ENCODE results near the gene SS18. TPM values are rescaled to one million over a fixed set of nuclear protein-coding genes. Genes with fewer than 3 reads are reported as not detected.

Gene SS18
- total and polyA plus RNA-seq, 2 of the 13 experiments (the other 11 are each of a cell fraction or from before 2014, with no cell fraction given): 49.2 to 82.7 TPM

GRCh38 chr18:26089293-26090129 is 902 bp downstream of the SS18 start:
- H3K9me3 ChIP-seq (ENCODE audit: low read length): no peaks in the 10 kb centered on the region
- peak overlapping the region; percentile 85 for H3K27ac ChIP-seq (ENCODE audit: extremely low read length, insufficient read depth, low read length)
- in situ Hi-C loops (cut with HindIII; ENCODE audit: extremely low pct_ligation_motif_present, low pct_unique_long_range_greater_than_20kb): no loop called here
- ChIA-PET POLR2A (no interaction called here), CTCF (ENCODE audit: low intra/inter-chr PET ratio, low total read pairs) (no interaction called here)
- H3K4me3 ChIP-seq (replicated peaks in 1 of 3; ENCODE audit: insufficient read depth in 1 of 3, low read depth in 2 of 3, low read length in 3 of 3): peak overlapping the region; percentile 74 to 85 (median 75)
- peak; percentile 6 for DNase-seq (ENCODE audit: low spot score)
- H3K4me1 ChIP-seq (ENCODE audit: insufficient read depth, low read length): peaks cover 19% of the 10 kb centered on the region
- H3K79me2 ChIP-seq (ENCODE audit: insufficient read depth, low read length): peaks cover 31% of the 10 kb centered on the region
- no peak overlapping the region for H2AFZ ChIP-seq (ENCODE audit: low read length)
- BruUV-seq (replicated peaks): no TSS peak
- H3K36me3 ChIP-seq (replicated peaks in 1 of 2; ENCODE audit: control insufficient read depth in 1 of 2, insufficient read depth in 2 of 2, low read length in 2 of 2): peaks cover 0 to 21% of the 10 kb centered on the region in 2 experiments; a peak in 4 of 5 replicates
- no peak for FAIRE-seq
- WGBS (ENCODE audit: low lambda C conversion rate): 4% methylated on average over 16 of the region's 35 CpGs
- H3K4me2 ChIP-seq (ENCODE audit: low read depth, low read length): peak overlapping the region; percentile 83
- intact Hi-C loops (cut with micrococcal nuclease; ENCODE audit: unreplicated experiment): loop anchor here (10.0 kb wide), 1 partner anchor 115 kb away; no protein-coding TSS in a partner anchor
- H3K27me3 ChIP-seq (ENCODE audit: control insufficient read depth in 1 of 2, insufficient read depth in 2 of 2, low read length in 2 of 2): peaks cover 0 to 3% of the 10 kb centered on the region in 2 experiments; a peak in 1 of 5 replicates
- peaks cover 10% of the 10 kb centered on the region; the same call in 1 of the 2 replicates for H4K20me1 ChIP-seq (ENCODE audit: insufficient read depth, low read length)
- ATAC-seq: peak; percentile 42
- peak overlapping the region; percentile 78 for H3K9ac ChIP-seq (ENCODE audit: insufficient read depth, low read depth, low read length)
- TF ChIP-seq KLF12 (CRISPR knock-in tag; IDR thresholded peaks at IDR 0.05; ENCODE audit: borderline replicate concordance): no peak
- TF ChIP-seq, protein P1, sequence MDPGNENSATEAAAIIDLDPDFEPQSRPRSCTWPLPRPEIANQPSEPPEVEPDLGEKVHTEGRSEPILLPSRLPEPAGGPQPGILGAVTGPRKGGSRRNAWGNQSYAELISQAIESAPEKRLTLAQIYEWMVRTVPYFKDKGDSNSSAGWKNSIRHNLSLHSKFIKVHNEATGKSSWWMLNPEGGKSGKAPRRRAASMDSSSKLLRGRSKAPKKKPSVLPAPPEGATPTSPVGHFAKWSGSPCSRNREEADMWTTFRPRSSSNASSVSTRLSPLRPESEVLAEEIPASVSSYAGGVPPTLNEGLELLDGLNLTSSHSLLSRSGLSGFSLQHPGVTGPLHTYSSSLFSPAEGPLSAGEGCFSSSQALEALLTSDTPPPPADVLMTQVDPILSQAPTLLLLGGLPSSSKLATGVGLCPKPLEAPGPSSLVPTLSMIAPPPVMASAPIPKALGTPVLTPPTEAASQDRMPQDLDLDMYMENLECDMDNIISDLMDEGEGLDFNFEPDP (CRISPR knock-in tag; conservative IDR thresholded peaks at IDR 0.05): no peak
- no peak; the same call in 1 of the 2 replicates for TF ChIP-seq ZNF589 (CRISPR knock-in tag; conservative IDR thresholded peaks at IDR 0.05)
- peak; percentile 87; the same call in 1 of the 2 replicates for TF ChIP-seq REL (CRISPR knock-in tag; conservative IDR thresholded peaks at IDR 0.05)
- 0 out of 2 replicates have a peak, but pooled peaks have one; percentile 33 for TF ChIP-seq TGIF2 (CRISPR knock-in tag; IDR thresholded peaks at IDR 0.05)
- no peak for TF ChIP-seq SP1 (IDR thresholded peaks at IDR 0.05)
- 0 out of 2 replicates have a peak, but pooled peaks have one; percentile 23 for TF ChIP-seq SP1 (CRISPR knock-in tag; IDR thresholded peaks at IDR 0.05)
- TF ChIP-seq DPF2 (CRISPR knock-in tag; IDR thresholded peaks at IDR 0.05; ENCODE audit: borderline replicate concordance, low read depth): no peak
- TF ChIP-seq, protein P2, sequence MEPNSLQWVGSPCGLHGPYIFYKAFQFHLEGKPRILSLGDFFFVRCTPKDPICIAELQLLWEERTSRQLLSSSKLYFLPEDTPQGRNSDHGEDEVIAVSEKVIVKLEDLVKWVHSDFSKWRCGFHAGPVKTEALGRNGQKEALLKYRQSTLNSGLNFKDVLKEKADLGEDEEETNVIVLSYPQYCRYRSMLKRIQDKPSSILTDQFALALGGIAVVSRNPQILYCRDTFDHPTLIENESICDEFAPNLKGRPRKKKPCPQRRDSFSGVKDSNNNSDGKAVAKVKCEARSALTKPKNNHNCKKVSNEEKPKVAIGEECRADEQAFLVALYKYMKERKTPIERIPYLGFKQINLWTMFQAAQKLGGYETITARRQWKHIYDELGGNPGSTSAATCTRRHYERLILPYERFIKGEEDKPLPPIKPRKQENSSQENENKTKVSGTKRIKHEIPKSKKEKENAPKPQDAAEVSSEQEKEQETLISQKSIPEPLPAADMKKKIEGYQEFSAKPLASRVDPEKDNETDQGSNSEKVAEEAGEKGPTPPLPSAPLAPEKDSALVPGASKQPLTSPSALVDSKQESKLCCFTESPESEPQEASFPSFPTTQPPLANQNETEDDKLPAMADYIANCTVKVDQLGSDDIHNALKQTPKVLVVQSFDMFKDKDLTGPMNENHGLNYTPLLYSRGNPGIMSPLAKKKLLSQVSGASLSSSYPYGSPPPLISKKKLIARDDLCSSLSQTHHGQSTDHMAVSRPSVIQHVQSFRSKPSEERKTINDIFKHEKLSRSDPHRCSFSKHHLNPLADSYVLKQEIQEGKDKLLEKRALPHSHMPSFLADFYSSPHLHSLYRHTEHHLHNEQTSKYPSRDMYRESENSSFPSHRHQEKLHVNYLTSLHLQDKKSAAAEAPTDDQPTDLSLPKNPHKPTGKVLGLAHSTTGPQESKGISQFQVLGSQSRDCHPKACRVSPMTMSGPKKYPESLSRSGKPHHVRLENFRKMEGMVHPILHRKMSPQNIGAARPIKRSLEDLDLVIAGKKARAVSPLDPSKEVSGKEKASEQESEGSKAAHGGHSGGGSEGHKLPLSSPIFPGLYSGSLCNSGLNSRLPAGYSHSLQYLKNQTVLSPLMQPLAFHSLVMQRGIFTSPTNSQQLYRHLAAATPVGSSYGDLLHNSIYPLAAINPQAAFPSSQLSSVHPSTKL (CRISPR knock-in tag; IDR thresholded peaks at IDR 0.05): no peak
- TF ChIP-seq NR2C2 (CRISPR knock-in tag; IDR thresholded peaks at IDR 0.05; ENCODE audit: borderline replicate concordance): peak; percentile 27; the same call in 1 of the 2 replicates
- TF ChIP-seq XRCC5 (optimal IDR thresholded peaks at IDR 0.05; ENCODE audit: low read length): no peak
- no peak for TF ChIP-seq SPEN (CRISPR knock-in tag; IDR thresholded peaks at IDR 0.05; ENCODE audit: low read depth)
- TF ChIP-seq, protein P3, sequence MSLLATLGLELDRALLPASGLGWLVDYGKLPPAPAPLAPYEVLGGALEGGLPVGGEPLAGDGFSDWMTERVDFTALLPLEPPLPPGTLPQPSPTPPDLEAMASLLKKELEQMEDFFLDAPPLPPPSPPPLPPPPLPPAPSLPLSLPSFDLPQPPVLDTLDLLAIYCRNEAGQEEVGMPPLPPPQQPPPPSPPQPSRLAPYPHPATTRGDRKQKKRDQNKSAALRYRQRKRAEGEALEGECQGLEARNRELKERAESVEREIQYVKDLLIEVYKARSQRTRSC (CRISPR knock-in tag; IDR thresholded peaks at IDR 0.05; ENCODE audit: low read depth): no peak
- no peak for TF ChIP-seq ZNF740 (CRISPR knock-in tag; IDR thresholded peaks at IDR 0.05)
- TF ChIP-seq SSRP1 (CRISPR knock-in tag; IDR thresholded peaks at IDR 0.05): no peak
- TF ChIP-seq ZFY (CRISPR knock-in tag; IDR thresholded peaks at IDR 0.05): no peak
- TF ChIP-seq CBFB (CRISPR knock-in tag; IDR thresholded peaks at IDR 0.05): peak; percentile 7; the same call in 1 of the 2 replicates
- no peak for TF ChIP-seq NR3C1 (CRISPR knock-in tag; IDR thresholded peaks at IDR 0.05)

Measured in HepG2 (cell line).